ENCODE data around the gene DIO2.

The DIO2 gene

DNA sequence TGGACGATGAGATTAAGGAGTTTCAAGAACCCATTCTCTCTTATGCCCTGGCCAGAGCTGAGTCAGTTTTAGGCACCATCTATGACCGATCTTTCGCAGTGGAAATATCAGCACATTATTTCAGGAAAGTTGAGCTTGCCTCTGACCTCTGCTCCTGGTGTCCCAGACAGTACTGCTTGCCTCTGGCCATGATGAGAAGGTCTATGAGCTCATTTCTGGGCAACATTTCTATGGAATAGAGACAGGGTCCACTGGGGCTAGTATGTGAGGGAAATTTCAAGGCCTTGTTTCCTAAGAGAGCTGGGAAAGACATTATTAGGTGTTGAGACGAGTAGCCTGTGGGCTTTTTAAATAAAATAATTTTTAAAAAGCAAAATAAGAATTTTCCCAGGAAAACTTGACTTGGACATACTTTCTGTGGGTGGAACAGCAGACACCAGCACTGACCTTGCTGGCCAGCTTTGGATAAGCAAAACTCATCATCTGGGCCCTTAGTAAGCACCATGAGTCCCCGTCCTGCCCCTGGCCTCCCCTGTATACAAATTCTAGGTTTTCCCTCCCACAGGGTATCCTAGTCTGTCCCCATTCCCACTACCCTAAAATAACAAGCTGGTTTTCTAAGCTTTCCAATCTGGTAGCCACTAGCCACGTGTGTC, 43.4 kb downstream of the DIO2 start:
- no peak for DNase-seq

- no peak for DNase-seq
Measured at GRCh38 chr14:80164991-80165721, 46.1 kb downstream of the DIO2 start.

GRCh38 chr14:80152763-80153162, 58.5 kb downstream of the DIO2 start:
- no peak for DNase-seq

- no peak for DNase-seq
Measured at GRCh38 chr14:80152166-80152565, 59.1 kb downstream of the DIO2 start.

DNA sequence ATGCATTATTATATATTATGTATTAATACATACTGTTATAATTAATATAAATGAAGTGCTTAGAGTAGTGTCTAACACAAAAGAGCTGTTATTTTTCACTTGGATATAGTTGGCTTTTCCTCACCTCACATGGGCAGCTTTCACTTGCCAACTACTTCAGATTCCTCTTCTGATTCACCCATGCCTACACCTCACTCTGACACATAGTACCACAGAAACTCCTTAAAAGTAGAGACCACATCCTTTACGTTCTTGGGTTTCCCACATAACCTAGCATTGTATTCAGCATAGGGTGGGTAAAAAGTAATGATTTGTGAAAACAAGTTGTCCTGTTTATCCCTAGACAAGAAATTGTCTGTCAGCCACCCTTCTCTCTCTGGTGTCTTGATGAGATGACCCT, 61.0 kb downstream of the DIO2 start:
- no peak for DNase-seq
